Fibroblast of lung (primary cell): Measurements from ENCODE around the gene DHRS4. TPM values are rescaled to one million over a fixed set of nuclear protein-coding genes. Genes with fewer than 3 reads are reported as not detected.

ENCODE experiments used
- DNase-seq, 2 donors: peaks; one replicate each; pipeline versions ENCODE4 v3.0.0 to v3.0.0-alpha.2; 2010; ENCODE audit warnings: low read depth in 2 of 2
- H2AFZ ChIP-seq: 2 replicates; pipeline ENCODE4 v1.5.1; 2012; ENCODE audit warnings: low read length, control low read depth, inconsistent platforms
- H3K27ac ChIP-seq: 2 replicates; pipeline ENCODE4 v1.5.1; 2011; ENCODE audit warnings: low read length, control low read depth; ENCODE audit not compliant: insufficient read depth
- H3K27me3 ChIP-seq: 2 replicates; pipeline ENCODE4 v1.5.1; 2011; ENCODE audit warnings: mild to moderate bottlenecking, low read length; ENCODE audit not compliant: control insufficient read depth, insufficient read depth
- H3K36me3 ChIP-seq: 2 replicates; pipeline ENCODE4 v1.5.1; 2011; ENCODE audit warnings: low read length; ENCODE audit not compliant: control insufficient read depth, insufficient read depth
- H3K4me1 ChIP-seq: 2 replicates; pipeline ENCODE4 v1.5.1; 2011; ENCODE audit warnings: low read length; ENCODE audit not compliant: control insufficient read depth, insufficient read depth; ENCODE audit errors: extremely low read depth
- H3K4me2 ChIP-seq: 2 replicates; pipeline ENCODE4 v1.5.1; 2011; ENCODE audit warnings: low read length, control low read depth; ENCODE audit not compliant: insufficient read depth; ENCODE audit errors: extremely low read depth
- H3K4me3 ChIP-seq, 4 experiments: fragments of 200-600 bp in 1 of 4; sonication (generic) in 1 of 4; replicated peaks in 1 of 4; 2 replicates each; pipeline ENCODE4 v1.5.1; 2011 to 2016; ENCODE audit warnings: low read length in 4 of 4, low read depth in 3 of 4, mild to moderate bottlenecking in 3 of 4, control low read depth in 2 of 4, inconsistent platforms in 1 of 4, mixed read lengths in 1 of 4; ENCODE audit not compliant: insufficient read depth in 1 of 4; ENCODE audit errors: control extremely low read depth in 1 of 4
- H3K79me2 ChIP-seq: 2 replicates; pipeline ENCODE4 v1.5.1; 2012; ENCODE audit warnings: mild to moderate bottlenecking, low read length, inconsistent platforms; ENCODE audit not compliant: control insufficient read depth, insufficient read depth
- H3K9ac ChIP-seq: 2 replicates; pipeline ENCODE4 v1.5.1; 2011; ENCODE audit warnings: mild to moderate bottlenecking, low read length, control low read depth; ENCODE audit not compliant: insufficient read depth
- H3K9me3 ChIP-seq: 2 replicates; pipeline ENCODE4 v1.5.1; 2012; ENCODE audit warnings: low read depth, low read length; ENCODE audit not compliant: control insufficient read depth, insufficient read depth
- H4K20me1 ChIP-seq: 2 replicates; pipeline ENCODE4 v1.5.1; 2011; ENCODE audit warnings: low read length; ENCODE audit not compliant: control insufficient read depth, insufficient read depth; ENCODE audit errors: extremely low read depth
- EZH2 ChIP-seq: IDR thresholded peaks from 2 replicates; pipeline ENCODE4 v1.5.1; 2012; ENCODE audit warnings: low read length, control low read depth, mild to moderate bottlenecking; ENCODE audit errors: missing control alignments
- polyA plus RNA-seq, 2 donors: library from polyadenylated mRNA; depleted of rRNA in 1 of 2; stranded (reverse) in 1 of 2; unstranded in 1 of 2; fragments of >200 nt; gene quantifications; 2 replicates each; pipeline ENCODE4 v1.2.1, GENCODE V29; 2011 to 2012; ENCODE audit warnings: missing spikeins in 1 of 2
- total RNA-seq: library from RNA; depleted of rRNA; stranded (reverse); fragments of >200 nt; gene quantifications from 2 replicates; pipeline ENCODE4 v1.2.1, GENCODE V29; 2014
- TF ChIP-seq, protein P1 (sequence below), 2 donors: IDR thresholded peaks in 1 of 2; conservative IDR thresholded peaks in 1 of 2; 1 replicate in 1 of 2; 2 replicates in 1 of 2; pipeline ENCODE4 v1.5.1; 2011 to 2012; ENCODE audit warnings: low read length in 2 of 2, control low read depth in 1 of 2, inconsistent platforms in 1 of 2, low read depth in 1 of 2, mild to moderate bottlenecking in 1 of 2

The DHRS4 gene
- total and polyA plus RNA-seq, 2 donors (not counting 1 experiment from before 2014, with no cell fraction given), result 30.5 to 54.7 TPM

DNA sequence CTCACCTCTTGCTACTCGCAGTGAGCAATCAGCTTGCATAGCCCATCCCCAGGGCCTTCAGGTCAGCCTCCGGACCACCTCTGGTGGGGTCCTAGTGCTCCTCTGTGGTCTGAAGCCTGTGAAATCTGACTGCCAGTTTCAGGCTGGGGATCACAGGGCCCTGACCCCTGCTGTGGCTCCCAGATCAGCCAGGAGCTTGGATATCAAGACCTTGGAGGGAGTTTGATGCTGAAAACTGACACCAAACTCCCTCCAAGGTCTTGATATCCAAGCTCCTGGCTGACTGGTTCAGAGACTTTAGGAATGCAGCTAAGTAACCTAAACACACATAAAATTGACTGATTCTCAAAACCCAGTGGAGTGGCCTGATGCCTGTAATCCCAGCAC is 19.8 kb upstream of the DHRS4 start:
- DNase-seq, result no peak
- no peak overlapping the region for H2AFZ ChIP-seq
- TF ChIP-seq, protein P1, sequence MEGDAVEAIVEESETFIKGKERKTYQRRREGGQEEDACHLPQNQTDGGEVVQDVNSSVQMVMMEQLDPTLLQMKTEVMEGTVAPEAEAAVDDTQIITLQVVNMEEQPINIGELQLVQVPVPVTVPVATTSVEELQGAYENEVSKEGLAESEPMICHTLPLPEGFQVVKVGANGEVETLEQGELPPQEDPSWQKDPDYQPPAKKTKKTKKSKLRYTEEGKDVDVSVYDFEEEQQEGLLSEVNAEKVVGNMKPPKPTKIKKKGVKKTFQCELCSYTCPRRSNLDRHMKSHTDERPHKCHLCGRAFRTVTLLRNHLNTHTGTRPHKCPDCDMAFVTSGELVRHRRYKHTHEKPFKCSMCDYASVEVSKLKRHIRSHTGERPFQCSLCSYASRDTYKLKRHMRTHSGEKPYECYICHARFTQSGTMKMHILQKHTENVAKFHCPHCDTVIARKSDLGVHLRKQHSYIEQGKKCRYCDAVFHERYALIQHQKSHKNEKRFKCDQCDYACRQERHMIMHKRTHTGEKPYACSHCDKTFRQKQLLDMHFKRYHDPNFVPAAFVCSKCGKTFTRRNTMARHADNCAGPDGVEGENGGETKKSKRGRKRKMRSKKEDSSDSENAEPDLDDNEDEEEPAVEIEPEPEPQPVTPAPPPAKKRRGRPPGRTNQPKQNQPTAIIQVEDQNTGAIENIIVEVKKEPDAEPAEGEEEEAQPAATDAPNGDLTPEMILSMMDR (conservative IDR thresholded peaks at IDR 0.05 in 1 of 2, IDR thresholded peaks at IDR 0.05 in 1 of 2; ENCODE audit: low read depth in 1 of 2, low read length in 2 of 2), result no peak
- TF ChIP-seq EZH2, result no peak
- no peak overlapping the region for H3K27ac ChIP-seq
- no peaks in the 10 kb centered on the region for H3K27me3 ChIP-seq
- H3K9ac ChIP-seq, result no peak overlapping the region
- H3K79me2 ChIP-seq, result no peaks in the 10 kb centered on the region
- H3K36me3 ChIP-seq, result no peaks in the 10 kb centered on the region
- H3K4me2 ChIP-seq, result no peak overlapping the region
- H3K4me1 ChIP-seq, result no peaks in the 10 kb centered on the region
- H3K4me3 ChIP-seq, result no peak overlapping the region
- no peaks in the 10 kb centered on the region for H3K9me3 ChIP-seq
- no peaks in the 10 kb centered on the region for H4K20me1 ChIP-seq

DNA sequence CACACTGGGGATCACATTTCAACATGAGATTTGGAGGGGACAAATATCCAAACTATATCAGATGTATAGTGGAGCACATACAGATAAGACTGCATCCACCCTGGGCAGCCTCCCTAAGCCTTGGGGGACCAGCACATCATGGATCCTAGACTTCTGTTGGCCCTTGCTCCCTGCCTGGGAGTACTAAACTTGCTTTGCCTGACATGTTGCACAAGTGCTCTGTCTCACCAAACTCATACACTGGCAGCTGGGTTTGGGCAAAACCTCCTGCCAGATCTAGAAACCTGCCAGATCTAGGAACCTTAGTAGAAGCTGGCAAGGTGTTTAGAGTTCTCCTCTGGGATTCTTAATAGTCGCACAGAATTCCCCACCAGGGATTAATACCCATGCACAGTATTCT is 18.4 kb upstream of the DHRS4 start:
- Histone ChIP-seq H3K4me3 (no peak overlapping the region), H3K9me3 (no peaks in the 10 kb centered on the region), H2AFZ (no peak overlapping the region), H3K36me3 (no peaks in the 10 kb centered on the region), H3K79me2 (no peaks in the 10 kb centered on the region), H4K20me1 (no peaks in the 10 kb centered on the region), H3K4me1 (no peaks in the 10 kb centered on the region), H3K27me3 (no peaks in the 10 kb centered on the region), H3K4me2 (no peak overlapping the region), H3K9ac (no peak overlapping the region), H3K27ac (no peak overlapping the region)
- no peak for DNase-seq
- TF ChIP-seq, protein P1 (conservative IDR thresholded peaks at IDR 0.05 in 1 of 2, IDR thresholded peaks at IDR 0.05 in 1 of 2; ENCODE audit: low read depth in 1 of 2, low read length in 2 of 2), result no peak
- TF ChIP-seq EZH2, result no peak

DNA sequence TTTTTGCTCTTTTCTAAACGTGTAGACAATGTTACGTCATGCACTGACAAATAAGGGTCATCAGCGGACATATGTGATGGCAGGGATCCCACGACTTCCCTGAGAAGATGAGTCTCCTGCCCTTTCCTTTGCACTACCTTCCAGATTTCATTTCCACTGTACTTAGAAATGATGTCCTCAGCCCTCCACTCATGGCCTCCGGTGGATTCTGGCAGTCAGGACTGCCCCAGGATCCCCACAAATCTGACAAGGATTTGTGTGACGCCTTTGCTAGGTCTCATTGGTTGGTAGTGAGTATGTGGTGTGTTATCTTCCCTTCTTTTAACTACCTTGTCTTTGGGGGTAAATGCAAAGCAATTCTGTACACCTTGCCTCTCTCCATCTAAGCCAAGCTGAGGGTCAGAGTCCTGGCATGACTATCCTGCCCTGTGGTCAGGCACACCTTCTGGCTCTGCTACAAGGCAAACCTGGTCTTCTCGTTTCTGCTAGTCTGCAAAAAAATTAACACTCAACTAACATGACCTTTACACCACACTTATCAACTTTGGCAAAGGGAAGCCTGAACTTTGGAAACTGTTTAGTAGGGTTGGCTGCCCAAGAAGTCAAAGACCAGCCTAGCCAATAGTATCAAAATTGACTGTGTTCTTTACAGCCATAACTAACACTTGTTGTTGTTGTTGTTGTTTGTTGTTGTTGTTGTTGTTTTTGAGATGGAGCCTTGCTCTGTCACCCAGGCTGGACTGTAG is 17.3 kb upstream of the DHRS4 start:
- Histone ChIP-seq H3K36me3 (no peaks in the 10 kb centered on the region), H3K9me3 (no peaks in the 10 kb centered on the region), H4K20me1 (no peaks in the 10 kb centered on the region), H3K9ac (no peak overlapping the region), H3K4me3 (no peak overlapping the region), H3K4me1 (no peaks in the 10 kb centered on the region), H3K27ac (no peak overlapping the region), H3K4me2 (no peak overlapping the region), H2AFZ (no peak overlapping the region), H3K79me2 (no peaks in the 10 kb centered on the region), H3K27me3 (no peaks in the 10 kb centered on the region)
- DNase-seq, result no peak
- no peak for TF ChIP-seq EZH2
- TF ChIP-seq, protein P1 (conservative IDR thresholded peaks at IDR 0.05 in 1 of 2, IDR thresholded peaks at IDR 0.05 in 1 of 2; ENCODE audit: low read depth in 1 of 2, low read length in 2 of 2), result no peak
